ENCODE results near the gene RIPK3. TPM values are rescaled to one million over a fixed set of nuclear protein-coding genes. Genes with fewer than 3 reads are reported as not detected.
"Not testable (repeated sequence)": the region's sequence is repeated elsewhere in the genome, so short reads cannot be mapped to it uniquely, and the experiment has no call there.

RIPK3 gene
- 1 to 10 TPM; 5.9 to 8.0 (median 6.2) TPM for total RNA-seq

DNA sequence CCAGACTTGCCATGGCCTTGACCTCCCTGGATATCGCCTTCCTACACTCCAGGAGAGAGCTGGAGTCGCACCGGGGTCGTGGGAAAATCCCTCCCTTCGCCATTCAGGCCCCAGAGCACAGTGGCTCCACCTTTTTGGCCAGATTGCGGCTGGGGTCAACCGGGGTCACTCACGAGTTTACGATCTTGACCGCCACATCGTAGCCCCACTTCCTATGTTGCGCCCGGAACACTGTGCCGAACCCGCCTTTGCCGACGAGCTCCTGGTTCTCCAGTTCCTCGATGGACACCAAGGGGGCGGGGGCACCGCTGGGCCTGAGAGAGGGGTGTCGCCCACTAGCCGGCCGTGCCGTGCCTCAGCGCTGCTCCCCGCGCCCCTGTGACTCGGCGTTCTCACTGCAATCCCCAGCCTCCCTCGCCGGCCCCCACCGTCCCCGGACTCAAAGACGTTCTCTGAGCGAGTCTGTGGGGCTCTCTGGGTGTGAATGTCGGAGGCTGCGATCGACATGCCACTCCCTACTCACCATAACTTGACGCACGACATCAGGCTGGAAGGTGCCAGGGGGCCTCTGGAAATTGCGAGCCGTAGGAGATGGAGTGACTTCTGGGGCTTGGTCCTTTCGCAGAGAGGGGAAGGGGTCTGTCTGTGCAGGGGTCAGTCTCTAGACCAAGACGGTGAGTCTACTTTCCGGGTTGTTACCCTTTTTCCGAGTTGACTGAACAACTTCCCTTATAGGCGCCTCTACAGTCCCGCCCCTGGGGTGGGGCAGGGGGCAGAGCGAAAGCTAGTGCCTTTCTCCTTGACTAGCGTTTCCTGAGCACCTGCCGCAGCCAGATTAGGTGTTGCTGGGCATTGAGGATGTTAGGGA, at the start of gene RIPK3:
RIPK3 (minus strand) TSS at position 708 of the 868 bp plus-strand sequence; CDS start at position 543, 165 bp downstream.
- peaks cover 26% of the 10 kb centered on the region for H3K4me1 Mint-ChIP-seq (ENCODE audit: low read depth)
- no peaks in the 10 kb centered on the region for H3K9me3 Mint-ChIP-seq
- peak within 1 kb of the TSS; percentile 90 for H3K4me3 Mint-ChIP-seq
- peak; percentile 62 for DNase-seq
- H3K27me3 Mint-ChIP-seq (ENCODE audit: low read depth) = peaks cover 15% of the 10 kb centered on the region
- H3K36me3 Mint-ChIP-seq (ENCODE audit: insufficient read depth) = peaks cover 13% of the 10 kb centered on the region
- ATAC-seq = peak; percentile 93 to 94

DNA sequence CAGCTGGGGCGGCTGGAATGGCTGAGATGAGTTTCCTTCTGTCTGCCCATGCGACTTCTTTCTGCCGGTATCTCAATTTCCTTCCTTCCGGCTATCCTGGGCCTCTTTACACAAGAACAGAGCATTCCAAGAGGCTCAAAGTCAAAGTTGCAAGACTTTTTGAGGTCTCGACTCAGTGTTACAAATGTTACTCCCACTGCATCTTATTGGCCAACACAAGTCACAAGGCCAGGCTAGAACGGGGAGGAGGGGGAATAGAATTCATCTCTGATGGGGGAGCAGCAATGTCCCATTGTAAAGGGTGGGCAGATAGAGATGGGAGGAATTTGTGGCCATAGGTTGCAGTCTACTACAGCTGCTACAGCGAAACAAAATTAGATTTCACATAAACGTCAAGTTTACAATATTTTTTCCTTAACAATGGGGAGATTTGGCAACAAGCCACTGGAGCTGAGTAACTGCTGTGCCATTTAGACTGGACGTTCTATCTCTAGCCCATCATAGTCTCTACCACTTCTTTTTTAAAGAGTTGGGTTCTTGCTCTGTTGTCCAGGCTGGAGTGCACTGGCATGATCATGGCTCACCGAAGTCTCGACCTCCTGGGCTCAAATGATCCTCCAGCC, 49.5 kb upstream of the RIPK3 start:
- no peak for DNase-seq
- no peak overlapping the region for H3K4me3 Mint-ChIP-seq

DNA sequence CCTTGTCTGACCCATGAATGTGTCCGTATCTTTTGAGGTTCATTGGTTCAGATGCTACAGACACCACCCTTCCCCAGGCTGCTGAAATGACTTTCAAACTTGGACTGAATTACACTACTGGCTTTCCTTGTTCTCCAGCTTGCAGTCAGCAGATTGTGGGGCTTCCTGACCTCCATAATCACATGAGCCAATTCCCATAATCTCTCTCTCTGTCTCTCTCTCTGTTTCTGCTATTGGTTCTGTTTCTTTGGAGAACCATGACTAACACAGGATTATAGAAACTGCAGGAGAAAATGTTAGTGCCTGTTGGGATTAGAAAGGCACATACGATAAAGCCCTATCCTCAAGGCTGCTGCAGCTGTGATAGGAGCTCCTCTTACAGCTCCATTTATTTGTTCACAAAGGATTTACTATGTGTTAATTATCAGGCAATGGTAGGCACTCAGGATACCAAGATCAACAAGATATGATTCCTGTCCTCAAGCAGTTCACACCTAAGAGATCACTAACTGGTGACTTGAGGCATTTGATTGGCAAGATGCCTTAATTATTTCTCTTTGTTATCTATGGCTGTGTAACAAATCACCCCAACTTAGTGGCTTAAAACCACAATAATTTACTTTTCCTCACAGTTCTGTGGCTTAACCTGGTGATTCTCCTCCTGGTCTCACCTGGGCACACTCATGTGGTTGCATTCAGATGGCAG, 48.8 kb upstream of the RIPK3 start:
- H3K27me3 Mint-ChIP-seq (ENCODE audit: low read depth) = peaks cover 29% of the 10 kb centered on the region
- H3K4me3 Mint-ChIP-seq = no peak overlapping the region
- H3K4me1 Mint-ChIP-seq (ENCODE audit: low read depth) = no peaks in the 10 kb centered on the region
- H3K9me3 Mint-ChIP-seq = no peaks in the 10 kb centered on the region
- no peaks in the 10 kb centered on the region for H3K36me3 Mint-ChIP-seq (ENCODE audit: insufficient read depth)
- ATAC-seq = no peak
- no peak for DNase-seq

More for the DNA sequence above, 49.5 kb upstream of the RIPK3 start:
- no peak for ATAC-seq
- no peaks in the 10 kb centered on the region for H3K36me3 Mint-ChIP-seq (ENCODE audit: insufficient read depth)
- H3K27me3 Mint-ChIP-seq (ENCODE audit: low read depth) = peaks cover 26% of the 10 kb centered on the region
- no peaks in the 10 kb centered on the region for H3K4me1 Mint-ChIP-seq (ENCODE audit: low read depth)
- no peaks in the 10 kb centered on the region for H3K9me3 Mint-ChIP-seq

DNA sequence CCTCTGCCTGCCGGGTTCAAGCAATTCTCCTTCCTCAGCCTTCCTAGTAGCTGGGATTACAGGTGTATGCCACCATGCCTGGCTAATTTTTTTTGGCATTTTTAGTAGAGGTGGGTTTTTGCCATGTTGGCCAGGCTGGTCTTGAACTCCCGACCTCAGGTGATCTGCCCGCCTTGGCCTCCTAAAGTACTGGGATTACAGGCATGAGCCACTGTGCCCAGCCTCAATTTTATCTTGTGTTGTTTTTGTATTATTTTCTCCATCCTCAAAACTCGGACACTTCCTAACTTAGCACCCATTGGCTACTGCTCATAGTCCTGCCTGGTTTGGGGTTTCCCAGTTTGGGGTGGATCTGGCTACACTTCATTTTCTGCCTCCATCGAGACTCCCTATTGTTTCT, 47.8 kb upstream of the RIPK3 start:
- H3K27me3 Mint-ChIP-seq (ENCODE audit: low read depth) = peaks cover 26% of the 10 kb centered on the region

DNA sequence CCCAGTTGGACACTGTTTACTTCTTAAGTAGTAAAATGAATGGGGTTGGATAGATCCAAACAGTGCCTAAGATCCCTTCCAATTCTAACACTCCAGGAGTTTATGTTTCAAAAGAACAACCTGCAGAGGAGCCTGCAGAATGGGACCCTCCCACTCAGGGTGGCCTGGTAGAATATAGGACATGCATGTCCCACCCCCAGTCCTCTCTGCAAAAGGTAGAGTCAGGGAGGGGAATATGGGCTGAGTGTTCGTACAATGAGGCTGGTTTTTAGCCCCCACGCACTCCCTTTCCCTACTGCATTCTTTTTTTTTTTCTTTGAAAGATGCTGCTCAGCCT, 47.2 kb upstream of the RIPK3 start:
- H3K4me1 Mint-ChIP-seq (ENCODE audit: low read depth) = no peaks in the 10 kb centered on the region
- H3K4me3 Mint-ChIP-seq = no peak overlapping the region
- ATAC-seq (no peak), DNase-seq (no peak)
- H3K9me3 Mint-ChIP-seq = no peaks in the 10 kb centered on the region
- no peaks in the 10 kb centered on the region for H3K36me3 Mint-ChIP-seq (ENCODE audit: insufficient read depth)
- H3K27me3 Mint-ChIP-seq (ENCODE audit: low read depth) = peaks cover 22% of the 10 kb centered on the region

More for the DNA sequence above, 47.8 kb upstream of the RIPK3 start:
- not testable (repeated sequence) for H3K4me3 Mint-ChIP-seq; H3K4me1 Mint-ChIP-seq (ENCODE audit: low read depth); H3K36me3 Mint-ChIP-seq (ENCODE audit: insufficient read depth); DNase-seq; ATAC-seq; H3K9me3 Mint-ChIP-seq

DNA sequence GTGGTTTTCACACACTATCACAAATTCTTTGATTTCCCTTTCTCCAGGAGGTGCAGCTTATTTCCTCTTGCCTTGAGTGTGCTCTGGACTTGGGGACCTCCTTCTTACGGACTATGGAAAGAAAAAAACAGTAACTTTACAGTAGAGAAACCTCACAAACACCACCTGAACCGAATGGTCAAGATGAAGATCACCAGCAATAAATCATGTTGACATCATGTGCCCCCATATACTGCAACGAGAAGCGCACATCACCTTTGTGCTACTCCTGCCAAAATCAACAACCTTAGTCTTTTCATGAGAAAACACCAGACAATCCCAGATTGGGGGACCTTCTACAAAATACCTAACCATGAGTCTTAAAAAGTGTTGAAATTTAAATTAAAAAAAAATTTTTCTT, 45.7 kb upstream of the RIPK3 start:
- ATAC-seq = no peak
- Mint-ChIP-seq H3K9me3 (no peaks in the 10 kb centered on the region), H3K36me3 (ENCODE audit: insufficient read depth) (no peaks in the 10 kb centered on the region), H3K4me1 (ENCODE audit: low read depth) (no peaks in the 10 kb centered on the region), H3K4me3 (no peak overlapping the region), H3K27me3 (ENCODE audit: low read depth) (peaks cover 11% of the 10 kb centered on the region)
- DNase-seq = no peak

DNA sequence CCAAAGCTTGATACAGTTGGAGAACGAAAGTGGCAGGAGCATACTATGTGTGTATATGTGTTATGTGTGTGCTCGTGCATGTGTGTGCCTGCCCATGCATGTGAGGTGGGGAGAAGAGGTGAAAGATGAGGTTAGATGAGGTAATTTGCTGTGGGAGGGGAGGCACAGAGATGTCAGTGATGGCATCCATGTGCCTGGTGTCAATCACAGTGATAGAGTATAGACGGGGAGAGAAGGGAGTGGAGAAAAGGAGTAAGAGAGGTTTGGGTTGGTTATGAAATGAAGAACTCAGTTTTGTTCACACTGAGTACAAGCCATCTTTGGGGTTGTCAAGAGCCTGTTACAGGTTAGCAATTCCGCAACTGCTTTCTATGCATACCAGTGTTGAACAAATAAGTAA, 44.4 kb upstream of the RIPK3 start:
- no peaks in the 10 kb centered on the region for H3K4me1 Mint-ChIP-seq (ENCODE audit: low read depth)
- no peaks in the 10 kb centered on the region for H3K9me3 Mint-ChIP-seq
- peaks cover 7% of the 10 kb centered on the region for H3K27me3 Mint-ChIP-seq (ENCODE audit: low read depth)
- ATAC-seq (no peak), DNase-seq (no peak)
- no peaks in the 10 kb centered on the region for H3K36me3 Mint-ChIP-seq (ENCODE audit: insufficient read depth)
- H3K4me3 Mint-ChIP-seq = no peak overlapping the region

DNA sequence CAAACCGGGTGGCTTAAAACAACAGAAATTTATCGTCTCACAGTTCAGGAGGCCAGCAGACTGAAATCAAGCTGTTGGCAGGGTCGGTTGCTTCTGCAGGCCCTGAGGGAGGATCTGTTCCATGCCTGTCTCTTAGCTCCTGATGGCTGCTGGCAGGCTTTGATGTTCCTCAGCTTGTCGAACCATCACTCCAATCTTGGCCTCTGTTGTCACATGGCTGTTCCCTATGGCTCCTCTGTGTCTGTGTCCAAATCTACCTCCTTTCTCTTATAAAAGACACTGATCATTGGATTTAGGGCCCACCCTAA, 42.2 kb upstream of the RIPK3 start:
- H3K9me3 Mint-ChIP-seq = no peaks in the 10 kb centered on the region
- peaks cover 7% of the 10 kb centered on the region for H3K27me3 Mint-ChIP-seq (ENCODE audit: low read depth)
- no peaks in the 10 kb centered on the region for H3K4me1 Mint-ChIP-seq (ENCODE audit: low read depth)
- H3K4me3 Mint-ChIP-seq = no peak overlapping the region
- DNase-seq (no peak), ATAC-seq (no peak)
- H3K36me3 Mint-ChIP-seq (ENCODE audit: insufficient read depth) = no peaks in the 10 kb centered on the region

DNA sequence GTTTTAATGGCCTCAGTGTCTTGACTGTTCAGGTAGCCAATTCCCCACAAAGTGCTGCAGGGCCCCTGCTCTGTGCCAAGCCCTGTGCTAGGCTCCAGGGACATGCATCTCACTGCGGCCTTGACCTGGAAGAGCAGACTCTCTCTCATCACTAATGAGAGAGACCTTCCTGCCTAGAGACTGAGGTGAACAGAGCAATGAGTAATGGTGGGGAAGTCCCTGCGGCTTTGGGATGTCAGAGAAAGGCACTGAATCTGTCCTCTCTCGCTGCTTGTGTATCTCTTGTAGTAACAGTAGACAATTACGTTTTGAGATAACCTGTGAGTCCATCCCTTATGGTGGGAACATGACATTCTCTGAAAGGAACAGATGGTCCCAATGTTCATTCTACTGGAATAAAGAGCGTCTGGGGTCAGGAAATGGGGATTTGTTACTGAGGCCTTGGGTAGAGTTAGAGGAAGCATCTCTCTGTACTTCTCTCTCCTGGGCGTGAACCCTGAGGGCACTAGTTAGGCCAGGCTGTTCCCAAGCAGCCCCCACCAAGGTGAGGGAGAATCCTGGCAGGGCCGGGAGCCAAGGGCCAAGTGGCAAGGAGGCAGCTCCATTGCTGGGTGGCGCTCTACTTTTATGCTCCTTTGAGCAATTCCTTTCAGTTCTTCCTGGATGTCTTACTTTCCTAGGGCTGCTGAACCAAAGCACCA, 41.7 kb upstream of the RIPK3 start:
- no peaks in the 10 kb centered on the region for H3K4me1 Mint-ChIP-seq (ENCODE audit: low read depth)
- H3K4me3 Mint-ChIP-seq = no peak overlapping the region
- peak; percentile 57 to 61 for ATAC-seq
- no peaks in the 10 kb centered on the region for H3K36me3 Mint-ChIP-seq (ENCODE audit: insufficient read depth)
- DNase-seq = no peak
- no peaks in the 10 kb centered on the region for H3K9me3 Mint-ChIP-seq
- peaks cover 7% of the 10 kb centered on the region for H3K27me3 Mint-ChIP-seq (ENCODE audit: low read depth)

DNA sequence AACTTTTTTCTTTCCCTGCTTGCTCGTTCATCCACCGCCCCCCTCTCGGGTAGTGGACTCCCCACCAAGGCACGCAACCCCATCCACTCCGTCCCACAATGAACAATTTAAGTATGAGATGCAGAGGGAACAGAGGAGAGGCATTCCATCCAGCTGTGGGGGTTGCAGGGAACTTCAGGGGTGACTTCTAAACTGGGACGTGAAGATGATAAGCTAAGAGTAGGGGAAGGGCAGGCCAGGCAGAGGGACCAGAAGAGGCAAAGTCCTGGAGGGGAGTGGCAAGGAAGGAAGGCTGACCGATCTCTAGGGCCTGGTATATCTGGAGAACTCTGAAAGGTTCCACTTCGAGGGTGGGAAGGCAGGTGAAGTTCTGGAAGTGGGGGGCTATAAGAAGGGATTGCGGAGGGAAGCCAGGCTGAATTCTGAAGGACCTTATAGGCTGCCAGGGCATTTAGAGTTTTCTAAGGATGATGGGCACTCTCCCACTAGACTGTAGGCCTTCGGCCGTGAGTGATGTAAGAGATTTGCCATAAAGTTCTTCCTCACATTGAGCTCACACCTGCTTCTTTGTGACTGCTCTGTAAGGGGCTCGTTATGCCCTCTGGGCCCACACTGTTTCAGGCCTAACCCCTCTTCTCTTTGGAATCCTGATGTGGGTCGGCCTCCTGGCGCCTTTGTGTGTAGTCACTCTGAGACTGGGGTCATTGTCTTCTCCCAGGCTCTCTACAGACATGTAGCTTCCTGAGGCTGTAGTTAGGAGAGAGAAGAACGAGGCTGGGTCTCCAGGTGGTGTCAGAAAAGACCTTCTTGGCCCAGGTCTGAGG, 40.3 kb upstream of the RIPK3 start:
- no peak overlapping the region for H3K4me3 Mint-ChIP-seq
- no peaks in the 10 kb centered on the region for H3K36me3 Mint-ChIP-seq (ENCODE audit: insufficient read depth)

DNA sequence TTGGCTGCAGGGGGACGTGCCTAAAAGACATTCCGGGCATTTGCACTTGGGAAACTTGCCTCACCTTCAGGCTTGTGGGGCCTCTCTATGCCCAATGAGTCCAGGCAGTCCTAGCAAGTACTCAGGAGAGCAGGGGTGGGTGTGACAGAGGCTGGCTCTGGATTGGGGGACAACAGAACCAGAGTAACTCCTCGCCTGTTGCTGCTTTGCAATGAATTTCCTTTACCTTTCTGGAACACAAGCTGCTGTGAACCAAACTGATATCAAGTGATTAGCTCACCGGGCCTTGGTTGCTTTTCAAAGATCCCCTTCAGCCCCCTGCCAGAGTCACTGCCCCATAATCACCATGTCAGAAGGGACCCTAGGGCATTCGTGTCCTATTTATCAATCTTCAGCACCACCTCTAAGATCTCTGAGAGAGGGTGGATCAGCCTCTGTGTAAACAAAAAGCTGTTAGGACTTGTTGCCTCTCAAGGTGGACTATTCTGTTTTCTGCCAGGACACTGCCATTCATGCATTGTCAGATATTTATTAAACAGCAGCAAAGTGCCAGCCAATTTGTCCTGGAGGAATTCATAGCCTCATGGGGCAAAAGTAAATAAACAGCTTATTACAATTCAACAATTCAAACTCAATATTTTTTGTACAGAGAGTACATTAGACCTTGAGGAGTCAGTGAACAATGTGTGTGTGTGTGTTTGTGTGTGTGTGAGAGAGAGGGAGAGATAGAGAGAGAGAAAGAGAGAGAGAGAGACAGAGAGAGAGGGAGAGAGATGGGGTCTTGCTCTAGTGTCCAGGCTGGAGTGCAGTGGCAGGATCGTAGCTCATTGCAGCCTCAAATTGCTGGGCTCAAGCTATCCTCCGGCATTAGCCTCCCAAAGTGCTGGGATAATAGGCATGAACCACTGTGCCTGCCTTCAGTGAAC, 39.5 kb upstream of the RIPK3 start:
- H3K27me3 Mint-ChIP-seq (ENCODE audit: low read depth) = peaks cover 5% of the 10 kb centered on the region
- H3K4me3 Mint-ChIP-seq = no peak overlapping the region
- H3K9me3 Mint-ChIP-seq = no peaks in the 10 kb centered on the region
- ATAC-seq = no peak
- no peaks in the 10 kb centered on the region for H3K4me1 Mint-ChIP-seq (ENCODE audit: low read depth)
- DNase-seq = no peak
- no peaks in the 10 kb centered on the region for H3K36me3 Mint-ChIP-seq (ENCODE audit: insufficient read depth)

More for the DNA sequence above, 40.3 kb upstream of the RIPK3 start:
- DNase-seq = no peak
- Mint-ChIP-seq H3K4me1 (ENCODE audit: low read depth) (no peaks in the 10 kb centered on the region), H3K9me3 (no peaks in the 10 kb centered on the region), H3K27me3 (ENCODE audit: low read depth) (peaks cover 7% of the 10 kb centered on the region)
- ATAC-seq = no peak

DNA sequence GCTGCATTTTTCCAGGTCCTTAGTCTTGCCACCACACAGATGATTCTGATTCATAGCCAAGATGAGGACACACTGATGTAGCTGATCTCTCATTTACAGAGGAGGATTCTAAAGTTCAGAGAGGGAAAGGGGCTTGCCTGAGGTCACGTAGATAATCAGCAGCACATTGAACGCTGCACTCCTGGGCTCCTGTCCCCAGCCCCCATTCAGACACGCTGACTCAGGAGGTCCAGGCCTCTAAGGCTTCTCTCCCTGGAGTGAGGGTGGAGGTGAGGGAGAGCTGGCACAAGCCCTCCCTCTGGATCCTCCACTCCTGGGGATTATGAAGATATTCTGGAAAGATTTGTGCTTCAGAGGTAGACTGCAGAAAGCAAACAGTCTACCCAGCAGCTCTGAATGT, 38.5 kb upstream of the RIPK3 start:
- DNase-seq (no peak), ATAC-seq (no peak)
- Mint-ChIP-seq H3K4me3 (no peak overlapping the region), H3K27me3 (ENCODE audit: low read depth) (peaks cover 6% of the 10 kb centered on the region), H3K36me3 (ENCODE audit: insufficient read depth) (no peaks in the 10 kb centered on the region), H3K4me1 (ENCODE audit: low read depth) (no peaks in the 10 kb centered on the region), H3K9me3 (no peaks in the 10 kb centered on the region)

DNA sequence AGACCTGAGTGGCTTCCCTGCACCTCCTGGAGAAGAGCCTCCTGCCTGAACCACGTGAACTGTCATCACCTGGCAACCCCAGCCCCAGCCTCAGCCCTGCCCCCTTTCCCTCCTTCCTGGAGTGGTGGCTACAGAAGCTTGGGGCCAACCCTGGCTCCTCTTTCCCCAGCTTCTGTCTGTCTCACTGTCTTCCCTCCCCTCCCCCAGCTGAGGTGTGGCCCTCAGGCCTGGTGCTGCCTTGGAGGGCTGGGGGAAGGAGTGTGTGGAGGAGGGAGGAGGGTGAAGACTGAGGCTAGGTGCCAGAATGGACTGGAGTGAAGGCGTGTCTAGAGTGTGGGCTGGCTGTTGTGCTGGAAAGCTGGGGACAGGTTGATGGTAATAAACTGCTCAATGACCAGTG, 37.9 kb upstream of the RIPK3 start:
- Mint-ChIP-seq H3K36me3 (ENCODE audit: insufficient read depth) (no peaks in the 10 kb centered on the region), H3K27me3 (ENCODE audit: low read depth) (peaks cover 7% of the 10 kb centered on the region), H3K9me3 (no peaks in the 10 kb centered on the region), H3K4me3 (no peak overlapping the region), H3K4me1 (ENCODE audit: low read depth) (no peaks in the 10 kb centered on the region)
- DNase-seq (no peak), ATAC-seq (no peak)

Data from activated T-cell treated with anti-CD3 and anti-CD28 coated beads, Interleukin-2, amount 50 U/mL, for 4 hours (primary cell).